ENCODE data around the gene ADGRG4.

- no peak for TF ChIP-seq SIN3A (conservative IDR thresholded peaks at IDR 0.05 in 1 of 2, IDR thresholded peaks at IDR 0.05 in 1 of 2; ENCODE audit: low read depth in 1 of 2, low read length in 2 of 2)
- no peak for TF ChIP-seq RFX5 (IDR thresholded peaks at IDR 0.05; ENCODE audit: borderline replicate concordance, low read depth, low read length)
- TF ChIP-seq, protein P1, sequence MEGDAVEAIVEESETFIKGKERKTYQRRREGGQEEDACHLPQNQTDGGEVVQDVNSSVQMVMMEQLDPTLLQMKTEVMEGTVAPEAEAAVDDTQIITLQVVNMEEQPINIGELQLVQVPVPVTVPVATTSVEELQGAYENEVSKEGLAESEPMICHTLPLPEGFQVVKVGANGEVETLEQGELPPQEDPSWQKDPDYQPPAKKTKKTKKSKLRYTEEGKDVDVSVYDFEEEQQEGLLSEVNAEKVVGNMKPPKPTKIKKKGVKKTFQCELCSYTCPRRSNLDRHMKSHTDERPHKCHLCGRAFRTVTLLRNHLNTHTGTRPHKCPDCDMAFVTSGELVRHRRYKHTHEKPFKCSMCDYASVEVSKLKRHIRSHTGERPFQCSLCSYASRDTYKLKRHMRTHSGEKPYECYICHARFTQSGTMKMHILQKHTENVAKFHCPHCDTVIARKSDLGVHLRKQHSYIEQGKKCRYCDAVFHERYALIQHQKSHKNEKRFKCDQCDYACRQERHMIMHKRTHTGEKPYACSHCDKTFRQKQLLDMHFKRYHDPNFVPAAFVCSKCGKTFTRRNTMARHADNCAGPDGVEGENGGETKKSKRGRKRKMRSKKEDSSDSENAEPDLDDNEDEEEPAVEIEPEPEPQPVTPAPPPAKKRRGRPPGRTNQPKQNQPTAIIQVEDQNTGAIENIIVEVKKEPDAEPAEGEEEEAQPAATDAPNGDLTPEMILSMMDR (IDR thresholded peaks at IDR 0.05; ENCODE audit: control extremely low read depth in 1 of 3, insufficient read depth in 1 of 3, low read depth in 1 of 3, low read length in 3 of 3): no peak
- TF ChIP-seq POLR2A (IDR thresholded peaks at IDR 0.05; ENCODE audit: control extremely low read depth in 1 of 2, low read depth in 2 of 2, low read length in 2 of 2): no peak
Measured at GRCh38 chrX:136271300-136271699, 29.5 kb upstream of the ADGRG4 start.
